Liver (tissue), 9 donors: ENCODE results near the gene ZNF333. TPM values are rescaled to one million over a fixed set of nuclear protein-coding genes. Genes with fewer than 3 reads are reported as not detected.
"Not testable (repeated sequence)": the region's sequence is repeated elsewhere in the genome, so short reads cannot be mapped to it uniquely, and the experiment has no call there.

Experiments used
- DNase-seq: peaks from one replicate; pipeline ENCODE4 v3.0.0-alpha.2; 2017; ENCODE audit warnings: low spot score
- H3K27ac ChIP-seq, 2 donors: one replicate each; pipeline ENCODE4 v1.7.0; 2013; ENCODE audit warnings: inconsistent platforms in 2 of 2, low read length in 2 of 2, control low read depth in 1 of 2, low read depth in 1 of 2, mild to moderate bottlenecking in 1 of 2
- H3K27me3 ChIP-seq, 4 donors: one replicate each; pipeline versions ENCODE4 v1.6.1 to v1.7.0; 2013; ENCODE audit warnings: low read length in 3 of 4, inconsistent platforms in 1 of 4, mild to moderate bottlenecking in 1 of 4, moderate library complexity in 1 of 4; ENCODE audit not compliant: control insufficient read depth in 4 of 4, insufficient read depth in 4 of 4
- H3K36me3 ChIP-seq, 4 donors: one replicate each; pipeline versions ENCODE4 v1.6.1 to v1.7.0; 2013; ENCODE audit warnings: low read length in 3 of 4, mild to moderate bottlenecking in 3 of 4, low read depth in 1 of 4, moderate library complexity in 1 of 4; ENCODE audit not compliant: control insufficient read depth in 4 of 4, insufficient read depth in 3 of 4
- H3K4me1 ChIP-seq, 4 donors: one replicate each; pipeline versions ENCODE4 v1.6.1 to v1.7.0; 2013; ENCODE audit warnings: low read length in 3 of 4, mild to moderate bottlenecking in 3 of 4, moderate library complexity in 1 of 4; ENCODE audit not compliant: control insufficient read depth in 4 of 4, insufficient read depth in 4 of 4
- H3K4me3 ChIP-seq, 3 donors: one replicate each; pipeline versions ENCODE4 v1.6.1 to v1.7.0; 2013; ENCODE audit warnings: low read length in 3 of 3, control low read depth in 1 of 3, low read depth in 1 of 3, mild to moderate bottlenecking in 1 of 3
- H3K9ac ChIP-seq, 2 donors: one replicate each; pipeline ENCODE4 v1.7.0; 2013; ENCODE audit warnings: low read length in 2 of 2, mild to moderate bottlenecking in 2 of 2, moderate library complexity in 2 of 2, control low read depth in 1 of 2, low read depth in 1 of 2
- H3K9me3 ChIP-seq, 4 donors: one replicate each; pipeline versions ENCODE4 v1.6.1 to v1.7.0; 2013; ENCODE audit warnings: low read length in 3 of 4; ENCODE audit not compliant: control insufficient read depth in 4 of 4
- ATF3 ChIP-seq: IDR thresholded peaks from 2 replicates; pipeline ENCODE4 v1.6.1; 2016; ENCODE audit warnings: antibody characterized with exemption
- CTCF ChIP-seq: fragments of 150-350 bp; IDR thresholded peaks from 2 replicates; pipeline ENCODE4 v1.5.1; 2017; ENCODE audit warnings: improper control_type of control experiment, low read depth, low read length; ENCODE audit not compliant: missing input control
- FOXA1 ChIP-seq: IDR thresholded peaks from 2 replicates; pipeline ENCODE4 v1.6.1; 2016; ENCODE audit warnings: antibody characterized with exemption
- FOXA2 ChIP-seq: IDR thresholded peaks from 2 replicates; pipeline ENCODE4 v1.6.1; 2016; ENCODE audit warnings: antibody characterized with exemption
- GABPA ChIP-seq, 2 donors: IDR thresholded peaks in 1 of 2; conservative IDR thresholded peaks in 1 of 2; 2 replicates each; pipeline ENCODE4 v1.6.1; 2016; ENCODE audit warnings: antibody characterized with exemption in 2 of 2, mild to moderate bottlenecking in 1 of 2, moderate library complexity in 1 of 2
- HNF4A ChIP-seq, 2 donors: conservative IDR thresholded peaks; 2 replicates each; pipeline ENCODE4 v1.6.1; 2016; ENCODE audit warnings: antibody characterized with exemption in 2 of 2, mild to moderate bottlenecking in 2 of 2
- HNF4G ChIP-seq: IDR thresholded peaks from 2 replicates; pipeline ENCODE4 v1.6.1; 2016; ENCODE audit warnings: antibody characterized with exemption
- JUND ChIP-seq, 2 donors: IDR thresholded peaks; 2 replicates each; pipeline ENCODE4 v1.6.1; 2016; ENCODE audit warnings: antibody characterized with exemption in 2 of 2
- MAX ChIP-seq: IDR thresholded peaks from 2 replicates; pipeline ENCODE4 v1.6.1; 2016; ENCODE audit warnings: antibody characterized with exemption
- NR2F2 ChIP-seq: IDR thresholded peaks from 2 replicates; pipeline ENCODE4 v1.6.1; 2016; ENCODE audit warnings: antibody characterized with exemption
- RAD21 ChIP-seq, 2 donors: IDR thresholded peaks; 2 replicates each; pipeline ENCODE4 v1.6.1; 2016; ENCODE audit warnings: antibody characterized with exemption in 2 of 2, mild to moderate bottlenecking in 2 of 2
- REST ChIP-seq: IDR thresholded peaks from 2 replicates; pipeline ENCODE4 v1.6.1; 2016; ENCODE audit warnings: antibody characterized with exemption, mild to moderate bottlenecking
- RXRA ChIP-seq, 2 donors: IDR thresholded peaks; 2 replicates each; pipeline ENCODE4 v1.6.1; 2017 to 2018; ENCODE audit warnings: antibody characterized with exemption in 2 of 2, mild to moderate bottlenecking in 1 of 2
- SP1 ChIP-seq: IDR thresholded peaks from 2 replicates; pipeline ENCODE4 v1.6.1; 2018; ENCODE audit warnings: antibody characterized with exemption, mild to moderate bottlenecking
- TAF1 ChIP-seq: conservative IDR thresholded peaks from 2 replicates; pipeline ENCODE4 v1.6.1; 2016; ENCODE audit warnings: antibody characterized with exemption, mild to moderate bottlenecking
- YY1 ChIP-seq: IDR thresholded peaks from 2 replicates; pipeline ENCODE4 v1.6.1; 2016; ENCODE audit warnings: antibody characterized with exemption, mild to moderate bottlenecking
- ZBTB33 ChIP-seq: IDR thresholded peaks from 2 replicates; pipeline ENCODE4 v1.6.1; 2016; ENCODE audit warnings: antibody characterized with exemption
- WGBS: extraction: QIAGEN DNeasy Blood & Tissue Kit; methylation state at CpG from one replicate; pipeline ENCODE4 v1.1.7; 2013; 5-methylcytosine and 5-hydroxymethylcytosine counted together
- polyA plus RNA-seq, 2 donors: library from polyadenylated mRNA; stranded (reverse) in 1 of 2; unstranded in 1 of 2; fragments of 200-250 nt in 1 of 2; fragments of >200 nt in 1 of 2; fragmentation: Nextera tagmentation in 1 of 2; extraction: Ambion mirVana in 1 of 2; gene quantifications; one replicate each; pipeline versions ENCODE4 v1.2.1 to v1.2.3, GENCODE V29; 2013 to 2015
- total RNA-seq, 2 donors: library from RNA; depleted of rRNA; stranded (reverse); fragments of >200 nt; gene quantifications; one replicate each; pipeline ENCODE4 v1.2.3, GENCODE V29; 2014
- donor health status: healthy.
- donor health status: healthy.
- donor health status: healthy.
- donor health status: healthy.
- donor health status: healthy.

The ZNF333 gene
- total and polyA plus RNA-seq, 4 donors = 1.7 to 11.2 (median 3.6) TPM

GRCh38 chr19:14772467-14772866, 82.6 kb downstream of the ZNF333 start:
- WGBS = 79% methylated on average over 8 of the region's 8 CpGs
- H3K4me3 ChIP-seq = no peak overlapping the region
- H3K27me3 ChIP-seq = peaks cover 0 to 2% (median 0%) of the 10 kb centered on the region in 4 donors
- no peaks in the 10 kb centered on the region for H3K4me1 ChIP-seq
- H3K9ac ChIP-seq = no peak overlapping the region
- H3K27ac ChIP-seq = no peak overlapping the region
- H3K9me3 ChIP-seq = no peaks in the 10 kb centered on the region
- no peak for TF ChIP-seq TAF1
- no peak for TF ChIP-seq YY1
- TF ChIP-seq RAD21 (IDR thresholded peaks at IDR 0.05) = no peak
- TF ChIP-seq REST = no peak
- no peak for TF ChIP-seq ZBTB33
- no peak for TF ChIP-seq NR2F2
- TF ChIP-seq SP1 = no peak
- no peak for TF ChIP-seq FOXA2
- TF ChIP-seq JUND (IDR thresholded peaks at IDR 0.05) = no peak
- TF ChIP-seq MAX = no peak
- no peak for TF ChIP-seq GABPA (IDR thresholded peaks at IDR 0.05 in 1 of 2, conservative IDR thresholded peaks at IDR 0.05 in 1 of 2)
- no peak for TF ChIP-seq RXRA (IDR thresholded peaks at IDR 0.05)
- no peak for TF ChIP-seq ATF3
- no peak for TF ChIP-seq CTCF
- no peak for TF ChIP-seq HNF4G
- no peak for TF ChIP-seq FOXA1
- H3K36me3 ChIP-seq = no peaks in the 10 kb centered on the region
- DNase-seq = no peak

GRCh38 chr19:14772995-14773394, 83.1 kb downstream of the ZNF333 start:
- H3K27me3 ChIP-seq = peaks cover 0 to 2% (median 0%) of the 10 kb centered on the region in 4 donors
- H3K36me3 ChIP-seq = no peaks in the 10 kb centered on the region
- no peaks in the 10 kb centered on the region for H3K9me3 ChIP-seq
- no peak for DNase-seq
- WGBS = 89% methylated on average over 7 of the region's 7 CpGs
- H3K9ac ChIP-seq = no peak overlapping the region
- H3K4me1 ChIP-seq = no peaks in the 10 kb centered on the region
- no peak for TF ChIP-seq NR2F2
- TF ChIP-seq HNF4A (conservative IDR thresholded peaks at IDR 0.05) = no peak
- TF ChIP-seq MAX = no peak
- no peak for TF ChIP-seq SP1
- TF ChIP-seq FOXA2 = no peak
- TF ChIP-seq HNF4G = no peak
- no peak for TF ChIP-seq RXRA (IDR thresholded peaks at IDR 0.05)
- TF ChIP-seq ZBTB33 = no peak
- no peak for TF ChIP-seq JUND (IDR thresholded peaks at IDR 0.05)
- no peak for TF ChIP-seq FOXA1
- TF ChIP-seq TAF1 = no peak
- no peak for TF ChIP-seq RAD21 (IDR thresholded peaks at IDR 0.05)
- no peak overlapping the region for H3K4me3 ChIP-seq
- no peak overlapping the region for H3K27ac ChIP-seq

- not testable (repeated sequence) for H3K9ac ChIP-seq, H3K9me3 ChIP-seq, H3K27me3 ChIP-seq, H3K27ac ChIP-seq, H3K4me1 ChIP-seq, H3K4me3 ChIP-seq, DNase-seq, H3K36me3 ChIP-seq
- WGBS = 80% methylated on average over 9 of the region's 9 CpGs
Measured at GRCh38 chr19:14773722-14774121, 83.9 kb downstream of the ZNF333 start.
